Suprapubic skin (tissue), 4 donors: ENCODE measurements around the gene MALAT1. TPM values are rescaled to one million over a fixed set of nuclear protein-coding genes. Genes with fewer than 3 reads are reported as not detected.
A peak's percentile ranks its signal among the peaks of the same experiment; 100 is the strongest.

Source experiments
- DNase-seq, 2 donors: peaks; one replicate each; pipeline ENCODE4 v3.0.0-alpha.2; 2019; ENCODE audit warnings: low spot score in 2 of 2
- H3K27ac ChIP-seq: fragments of 200-600 bp; sonication (generic); one replicate; pipeline ENCODE4 v1.5.1; 2019
- H3K27me3 ChIP-seq: fragments of 200-600 bp; sonication (generic); one replicate; pipeline ENCODE4 v1.5.1; 2019
- H3K36me3 ChIP-seq: fragments of 200-600 bp; sonication (generic); one replicate; pipeline ENCODE4 v1.5.1; 2019
- H3K4me1 ChIP-seq: fragments of 200-600 bp; sonication (generic); one replicate; pipeline ENCODE4 v1.5.1; 2019
- H3K4me3 ChIP-seq: fragments of 200-600 bp; sonication (generic); one replicate; pipeline ENCODE4 v1.5.1; 2019; ENCODE audit warnings: mild to moderate bottlenecking
- H3K9me3 ChIP-seq: fragments of 200-600 bp; sonication (generic); one replicate; pipeline ENCODE4 v1.5.1; 2019
- EP300 ChIP-seq: sonication (generic); formaldehyde crosslinking; IDR thresholded peaks from one replicate; pipeline ENCODE4 v1.6.1; 2017; ENCODE audit warnings: antibody characterized with exemption
- POLR2A ChIP-seq, 2 donors: fragments of 450-650 bp; IDR thresholded peaks; one replicate each; pipeline ENCODE4 v1.6.1; 2017; ENCODE audit warnings: antibody characterized with exemption in 2 of 2, mild to moderate bottlenecking in 2 of 2, moderate library complexity in 2 of 2
- POLR2AphosphoS5 ChIP-seq, 3 donors: sonication (generic); formaldehyde crosslinking; IDR thresholded peaks; one replicate each; pipeline ENCODE4 v1.6.1; 2017; ENCODE audit warnings: antibody characterized with exemption in 3 of 3
- WGBS: methylation state at CpG from one replicate; pipeline ENCODE4 v1.1.5; 2018; 5-methylcytosine and 5-hydroxymethylcytosine counted together
- total RNA-seq, 4 donors: library from RNA; depleted of rRNA; stranded (reverse); fragments of >200 nt; gene quantifications; one replicate each; pipeline ENCODE4 v1.1.0, GENCODE V29; 2016
- TF ChIP-seq, protein P1 (sequence below), 2 donors: fragments of 200-600 bp in 1 of 2; fragments of 450-650 bp in 1 of 2; sonication (generic) in 1 of 2; IDR thresholded peaks; one replicate each; pipeline ENCODE4 v1.5.1; 2016 to 2019; ENCODE audit warnings: antibody characterized with exemption in 2 of 2, mild to moderate bottlenecking in 1 of 2, moderate library complexity in 1 of 2

MALAT1 gene
- total RNA-seq, 4 donors from 2014 or later = 10,207 to 42,728 (median 11,538) TPM

- 0% methylated on average over 13 of the region's 78 CpGs for WGBS
- no peaks in the 10 kb centered on the region for H3K9me3 ChIP-seq
- peaks cover 35% of the 10 kb centered on the region for H3K36me3 ChIP-seq
These were observed 41.6 kb downstream of the MALAT1 start for GRCh38 chr11:65540290-65541092.

DNA sequence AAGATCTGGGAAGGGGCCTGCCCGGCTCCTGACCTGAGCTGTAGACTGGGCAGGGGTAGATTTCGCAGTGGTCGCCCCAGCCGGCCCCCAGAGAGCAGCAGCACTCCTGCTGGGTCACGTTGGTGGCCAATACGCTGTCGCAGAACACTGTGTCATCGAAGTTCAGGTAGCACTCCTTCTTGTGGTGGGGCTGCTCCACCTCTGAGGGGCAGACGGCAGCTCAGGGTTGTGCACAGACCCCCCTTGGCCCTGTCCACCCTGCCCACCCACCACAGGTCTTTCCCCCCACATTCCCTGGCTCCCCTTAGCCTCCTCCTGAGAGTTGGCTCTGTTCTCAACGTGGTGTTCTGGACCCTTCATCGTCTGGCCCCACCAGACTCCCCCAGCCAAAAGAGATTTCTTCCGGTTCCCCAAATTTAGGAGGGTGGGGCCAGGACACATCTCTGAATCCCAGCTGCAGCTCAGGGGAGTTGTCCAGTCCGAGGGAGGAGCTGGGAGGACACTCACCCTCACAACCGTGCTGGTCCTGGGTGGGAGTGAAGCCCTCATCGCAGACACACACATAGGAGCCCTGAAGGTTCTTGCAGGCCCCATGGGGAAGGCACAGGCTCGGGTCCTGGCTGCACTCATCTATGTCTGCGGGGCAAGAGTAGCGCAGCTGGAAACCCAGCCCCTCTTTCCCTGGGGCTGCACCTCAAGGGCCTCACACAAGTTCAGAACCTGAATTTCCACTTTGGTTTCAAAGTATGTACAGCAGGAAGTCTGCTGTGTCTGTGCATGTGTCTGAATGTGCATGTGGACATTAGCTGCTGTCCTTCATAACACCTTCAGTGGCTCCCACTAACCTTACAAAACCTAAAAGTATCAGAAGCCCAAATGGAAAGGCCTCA is 42.5 kb downstream of the MALAT1 start:
- WGBS = 29% methylated on average over 15 of the region's 18 CpGs

More at GRCh38 chr11:65540290-65541092, 41.6 kb downstream of the MALAT1 start:
- Histone ChIP-seq H3K27ac (peak overlapping the region; percentile 95), H3K4me1 (peaks cover 33% of the 10 kb centered on the region), H3K4me3 (peak overlapping the region; percentile 61), H3K27me3 (no peaks in the 10 kb centered on the region)
- DNase-seq = peak; percentile 96 to 97
- TF ChIP-seq, protein P1, sequence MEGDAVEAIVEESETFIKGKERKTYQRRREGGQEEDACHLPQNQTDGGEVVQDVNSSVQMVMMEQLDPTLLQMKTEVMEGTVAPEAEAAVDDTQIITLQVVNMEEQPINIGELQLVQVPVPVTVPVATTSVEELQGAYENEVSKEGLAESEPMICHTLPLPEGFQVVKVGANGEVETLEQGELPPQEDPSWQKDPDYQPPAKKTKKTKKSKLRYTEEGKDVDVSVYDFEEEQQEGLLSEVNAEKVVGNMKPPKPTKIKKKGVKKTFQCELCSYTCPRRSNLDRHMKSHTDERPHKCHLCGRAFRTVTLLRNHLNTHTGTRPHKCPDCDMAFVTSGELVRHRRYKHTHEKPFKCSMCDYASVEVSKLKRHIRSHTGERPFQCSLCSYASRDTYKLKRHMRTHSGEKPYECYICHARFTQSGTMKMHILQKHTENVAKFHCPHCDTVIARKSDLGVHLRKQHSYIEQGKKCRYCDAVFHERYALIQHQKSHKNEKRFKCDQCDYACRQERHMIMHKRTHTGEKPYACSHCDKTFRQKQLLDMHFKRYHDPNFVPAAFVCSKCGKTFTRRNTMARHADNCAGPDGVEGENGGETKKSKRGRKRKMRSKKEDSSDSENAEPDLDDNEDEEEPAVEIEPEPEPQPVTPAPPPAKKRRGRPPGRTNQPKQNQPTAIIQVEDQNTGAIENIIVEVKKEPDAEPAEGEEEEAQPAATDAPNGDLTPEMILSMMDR (IDR thresholded peaks at IDR 0.05) = peak; percentile 82 to 89
- no peak for TF ChIP-seq POLR2A (IDR thresholded peaks at IDR 0.05)
- TF ChIP-seq POLR2AphosphoS5 (IDR thresholded peaks at IDR 0.05) = peak; percentile 56 to 77 (median 64)

DNA sequence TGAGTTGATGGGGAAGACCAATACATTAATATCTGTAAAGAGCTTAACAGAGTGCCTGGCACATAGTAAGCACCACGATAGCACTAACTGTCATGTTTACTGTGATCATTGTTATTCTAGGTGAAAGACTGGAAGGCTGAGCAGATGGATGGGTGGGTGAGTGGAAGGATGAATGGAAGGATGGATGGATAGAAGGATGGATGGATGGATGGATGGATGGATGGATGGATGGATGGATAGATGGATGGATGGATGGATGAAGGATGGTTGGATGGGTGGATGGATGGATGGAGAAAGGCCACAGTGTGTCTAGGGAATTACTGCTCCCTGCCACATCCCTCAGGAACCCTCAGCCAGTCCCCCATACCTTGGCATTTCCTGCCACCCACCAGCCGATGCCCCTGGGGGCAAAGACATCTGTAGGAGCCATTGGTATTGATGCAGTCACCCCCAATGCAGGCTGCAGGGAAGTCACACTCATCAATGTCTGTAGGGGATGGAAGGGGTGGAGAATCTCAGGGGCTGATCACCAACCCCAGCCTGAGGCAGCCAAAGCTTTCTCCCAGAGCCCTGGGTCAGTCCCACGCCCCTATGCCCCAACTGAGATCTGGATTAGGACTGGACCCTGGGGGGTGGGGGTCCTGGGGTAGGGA is 44.0 kb downstream of the MALAT1 start:
- Histone ChIP-seq H3K36me3 (peaks cover 11% of the 10 kb centered on the region), H3K4me3 (no peak overlapping the region), H3K9me3 (no peaks in the 10 kb centered on the region), H3K27ac (no peak overlapping the region), H3K27me3 (no peaks in the 10 kb centered on the region), H3K4me1 (peaks cover 46% of the 10 kb centered on the region)
- 96% methylated on average over 3 of the region's 3 CpGs for WGBS
- TF ChIP-seq EP300 (no peak), POLR2AphosphoS5 (IDR thresholded peaks at IDR 0.05) (no peak), POLR2A (IDR thresholded peaks at IDR 0.05) (no peak)
- TF ChIP-seq, protein P1 (IDR thresholded peaks at IDR 0.05) = no peak
- no peak for DNase-seq

More for the DNA sequence above, 42.5 kb downstream of the MALAT1 start:
- H3K9me3 ChIP-seq = no peaks in the 10 kb centered on the region
- H3K36me3 ChIP-seq = peaks cover 26% of the 10 kb centered on the region
- H3K4me3 ChIP-seq = peak overlapping the region; percentile 61
- TF ChIP-seq POLR2AphosphoS5 (IDR thresholded peaks at IDR 0.05) (no peak), POLR2A (IDR thresholded peaks at IDR 0.05) (no peak), EP300 (no peak)
- TF ChIP-seq, protein P1 (IDR thresholded peaks at IDR 0.05) = no peak
- no peaks in the 10 kb centered on the region for H3K27me3 ChIP-seq
- peak overlapping the region; percentile 95 for H3K27ac ChIP-seq
- H3K4me1 ChIP-seq = peaks cover 39% of the 10 kb centered on the region
- DNase-seq = no peak

DNA sequence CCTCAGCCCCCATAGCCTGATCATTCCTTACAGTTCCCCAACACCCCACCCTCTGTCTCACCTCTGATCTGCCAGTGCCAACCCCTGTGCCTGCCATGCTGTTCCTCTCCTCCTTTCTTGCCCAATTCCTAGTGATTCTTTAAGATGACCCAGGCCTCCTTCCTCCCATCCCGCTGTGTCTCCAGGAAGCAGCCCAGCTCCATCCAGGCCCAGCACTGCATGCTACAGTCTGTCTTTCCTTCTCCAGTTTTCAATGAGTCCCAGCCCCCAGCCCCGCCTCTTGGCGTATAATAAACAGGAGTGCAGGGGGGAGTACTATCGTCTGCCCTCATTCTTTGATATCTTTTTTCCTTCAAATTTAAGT is 47.0 kb downstream of the MALAT1 start:
- no peak for DNase-seq
- H3K27ac ChIP-seq = no peak overlapping the region
- peaks cover 25% of the 10 kb centered on the region for H3K4me1 ChIP-seq
- H3K36me3 ChIP-seq = peaks cover 6% of the 10 kb centered on the region
- no peaks in the 10 kb centered on the region for H3K27me3 ChIP-seq
- no peaks in the 10 kb centered on the region for H3K9me3 ChIP-seq
- no peak overlapping the region for H3K4me3 ChIP-seq
- TF ChIP-seq, protein P1 (IDR thresholded peaks at IDR 0.05) = no peak
- TF ChIP-seq EP300 (no peak), POLR2AphosphoS5 (IDR thresholded peaks at IDR 0.05) (no peak), POLR2A (IDR thresholded peaks at IDR 0.05) (no peak)
- WGBS = 53% methylated on average over 4 of the region's 4 CpGs
